ENCODE results near the gene MADCAM1.
"Not testable (repeated sequence)": the region's sequence is repeated elsewhere in the genome, so short reads cannot be mapped to it uniquely, and the experiment has no call there.

The MADCAM1 gene

DNA sequence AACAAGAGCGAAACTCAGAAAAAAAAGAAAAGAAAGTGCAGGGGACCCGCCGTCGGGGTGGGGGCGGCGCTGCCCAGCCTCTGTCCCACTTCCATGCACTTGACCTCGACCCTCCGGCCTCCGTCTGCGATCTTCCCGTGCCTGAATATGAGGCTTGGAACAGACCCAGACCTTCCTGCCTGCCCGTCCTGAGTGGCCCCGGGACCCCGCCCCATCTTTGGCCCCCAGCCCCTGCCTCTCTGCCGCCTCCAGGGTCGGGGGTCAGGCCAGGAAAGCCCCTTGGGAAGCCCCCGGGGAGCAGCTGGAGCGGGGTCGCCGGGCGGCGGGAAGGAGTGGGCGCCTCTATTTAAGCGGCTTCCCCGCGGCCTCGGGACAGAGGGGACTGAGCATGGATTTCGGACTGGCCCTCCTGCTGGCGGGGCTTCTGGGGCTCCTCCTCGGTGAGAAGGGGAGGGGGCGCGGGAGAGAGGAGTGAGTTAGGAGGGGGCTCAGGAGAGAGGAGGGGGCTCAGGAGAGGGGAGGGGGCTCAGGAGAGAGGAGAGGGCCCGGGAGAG lies at the start of gene MADCAM1:
MADCAM1 (plus strand) TSS at position 375 of the 554 bp plus-strand sequence; CDS start at position 389, 14 bp downstream.
- Mint-ChIP-seq H3K4me1 (peaks cover 15% of the 10 kb centered on the region), H3K27ac (no peak within 1 kb of the TSS), H3K4me3 (peak within 1 kb of the TSS; percentile 20), H3K27me3 (ENCODE audit: low read depth, poor library complexity) (peaks cover 62% of the 10 kb centered on the region), H3K9me3 (peaks cover 14% of the 10 kb centered on the region), H3K36me3 (ENCODE audit: low read depth) (peaks cover 6% of the 10 kb centered on the region)
- TF ChIP-seq, protein P1, sequence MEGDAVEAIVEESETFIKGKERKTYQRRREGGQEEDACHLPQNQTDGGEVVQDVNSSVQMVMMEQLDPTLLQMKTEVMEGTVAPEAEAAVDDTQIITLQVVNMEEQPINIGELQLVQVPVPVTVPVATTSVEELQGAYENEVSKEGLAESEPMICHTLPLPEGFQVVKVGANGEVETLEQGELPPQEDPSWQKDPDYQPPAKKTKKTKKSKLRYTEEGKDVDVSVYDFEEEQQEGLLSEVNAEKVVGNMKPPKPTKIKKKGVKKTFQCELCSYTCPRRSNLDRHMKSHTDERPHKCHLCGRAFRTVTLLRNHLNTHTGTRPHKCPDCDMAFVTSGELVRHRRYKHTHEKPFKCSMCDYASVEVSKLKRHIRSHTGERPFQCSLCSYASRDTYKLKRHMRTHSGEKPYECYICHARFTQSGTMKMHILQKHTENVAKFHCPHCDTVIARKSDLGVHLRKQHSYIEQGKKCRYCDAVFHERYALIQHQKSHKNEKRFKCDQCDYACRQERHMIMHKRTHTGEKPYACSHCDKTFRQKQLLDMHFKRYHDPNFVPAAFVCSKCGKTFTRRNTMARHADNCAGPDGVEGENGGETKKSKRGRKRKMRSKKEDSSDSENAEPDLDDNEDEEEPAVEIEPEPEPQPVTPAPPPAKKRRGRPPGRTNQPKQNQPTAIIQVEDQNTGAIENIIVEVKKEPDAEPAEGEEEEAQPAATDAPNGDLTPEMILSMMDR (IDR thresholded peaks at IDR 0.05) = no peak
- no peak for DNase-seq

DNA sequence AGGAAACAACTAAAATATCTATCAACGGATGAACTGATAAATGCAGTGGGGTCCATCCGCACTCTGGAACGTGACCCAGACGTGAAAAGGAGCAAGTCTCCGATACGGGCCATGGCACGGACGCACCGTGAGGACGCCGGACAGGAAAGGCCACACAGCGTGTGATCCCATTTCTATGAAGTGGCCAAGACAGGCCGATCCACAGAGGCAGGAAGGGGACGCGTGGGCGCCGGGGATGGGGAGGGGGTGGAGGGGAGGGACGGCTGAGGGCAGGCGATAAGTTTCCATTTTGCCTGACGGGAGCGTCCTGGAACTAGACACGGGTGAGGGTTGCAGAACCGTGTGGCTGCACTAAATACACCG lies 49.2 kb upstream of the MADCAM1 start:
- H3K4me3 Mint-ChIP-seq = no peak overlapping the region
- no peak for DNase-seq
- peaks cover 36% of the 10 kb centered on the region for H3K36me3 Mint-ChIP-seq (ENCODE audit: low read depth)
- H3K9me3 Mint-ChIP-seq = peaks cover 20% of the 10 kb centered on the region
- TF ChIP-seq, protein P1 (IDR thresholded peaks at IDR 0.05) = no peak
- peak overlapping the region; percentile 66 for H3K27ac Mint-ChIP-seq
- H3K27me3 Mint-ChIP-seq (ENCODE audit: low read depth, poor library complexity) = peaks cover 4% of the 10 kb centered on the region
- H3K4me1 Mint-ChIP-seq = peaks cover 31% of the 10 kb centered on the region

DNA sequence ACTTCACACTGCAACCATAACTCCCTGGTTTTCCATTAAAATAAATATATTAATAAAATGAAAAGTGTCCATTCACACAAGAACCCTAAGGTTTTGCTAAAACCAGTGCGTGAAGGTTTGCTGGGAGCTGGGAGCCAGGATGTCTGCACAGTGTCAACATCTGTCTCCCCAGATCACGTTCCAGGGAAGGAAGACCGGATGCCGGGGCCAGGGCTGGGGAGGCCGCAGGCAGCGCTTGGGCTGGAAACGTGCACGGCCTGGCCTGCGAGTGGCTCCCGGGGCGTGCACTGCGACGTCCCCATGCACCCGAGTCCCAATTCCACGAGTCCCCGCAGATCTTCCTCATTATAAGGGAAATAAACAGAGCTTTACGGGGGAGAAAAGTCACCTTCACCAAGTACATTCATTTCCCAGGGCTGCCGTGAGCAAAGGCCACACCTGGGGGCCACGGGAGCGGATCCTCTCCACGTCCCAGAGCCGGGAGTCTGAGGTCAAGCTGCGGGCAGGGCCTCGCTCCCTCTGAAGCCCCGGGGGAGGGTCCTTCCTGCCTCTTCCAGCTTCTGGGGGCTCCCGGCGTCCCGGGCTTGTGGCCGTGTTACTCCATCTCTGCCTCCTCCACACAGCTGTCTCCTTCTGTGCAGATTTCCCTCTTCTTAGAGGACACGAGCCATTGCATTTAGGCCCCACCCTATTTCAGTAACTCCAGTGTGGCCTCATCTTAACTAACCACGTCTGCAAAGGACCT lies 48.3 kb upstream of the MADCAM1 start:
- peak; percentile 36 for DNase-seq
- peak overlapping the region; percentile 98 for H3K27ac Mint-ChIP-seq
- peaks cover 41% of the 10 kb centered on the region for H3K36me3 Mint-ChIP-seq (ENCODE audit: low read depth)
- peaks cover 24% of the 10 kb centered on the region for H3K9me3 Mint-ChIP-seq
- H3K4me1 Mint-ChIP-seq = peaks cover 31% of the 10 kb centered on the region
- H3K4me3 Mint-ChIP-seq = peak overlapping the region; percentile 36
- TF ChIP-seq, protein P1 (IDR thresholded peaks at IDR 0.05) = no peak
- peaks cover 4% of the 10 kb centered on the region for H3K27me3 Mint-ChIP-seq (ENCODE audit: low read depth, poor library complexity)

DNA sequence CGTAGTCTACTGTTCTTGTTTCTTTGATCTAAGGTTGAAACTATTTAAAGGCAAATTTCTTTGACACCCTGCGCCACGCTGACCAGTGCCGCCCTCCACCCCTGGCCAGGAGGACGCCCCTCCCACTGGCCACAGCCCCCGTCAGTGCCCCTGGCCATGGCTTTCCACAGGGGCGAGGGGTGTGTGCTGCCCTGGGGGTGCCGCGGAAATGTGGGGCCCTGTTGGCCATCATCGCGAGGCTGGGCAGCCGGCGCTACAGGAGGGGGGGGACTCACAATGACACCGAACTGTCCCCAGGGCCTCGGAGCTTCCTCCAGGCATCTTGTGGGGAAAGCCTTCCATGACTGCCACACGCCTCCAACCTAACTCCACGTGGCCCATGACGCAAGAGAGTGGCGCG lies 46.4 kb upstream of the MADCAM1 start:
- peaks cover 31% of the 10 kb centered on the region for H3K4me1 Mint-ChIP-seq
- H3K27ac Mint-ChIP-seq = no peak overlapping the region
- peaks cover 51% of the 10 kb centered on the region for H3K36me3 Mint-ChIP-seq (ENCODE audit: low read depth)
- peaks cover 35% of the 10 kb centered on the region for H3K9me3 Mint-ChIP-seq
- DNase-seq = no peak
- TF ChIP-seq, protein P1 (IDR thresholded peaks at IDR 0.05) = no peak
- peaks cover 4% of the 10 kb centered on the region for H3K27me3 Mint-ChIP-seq (ENCODE audit: low read depth, poor library complexity)
- H3K4me3 Mint-ChIP-seq = no peak overlapping the region

DNA sequence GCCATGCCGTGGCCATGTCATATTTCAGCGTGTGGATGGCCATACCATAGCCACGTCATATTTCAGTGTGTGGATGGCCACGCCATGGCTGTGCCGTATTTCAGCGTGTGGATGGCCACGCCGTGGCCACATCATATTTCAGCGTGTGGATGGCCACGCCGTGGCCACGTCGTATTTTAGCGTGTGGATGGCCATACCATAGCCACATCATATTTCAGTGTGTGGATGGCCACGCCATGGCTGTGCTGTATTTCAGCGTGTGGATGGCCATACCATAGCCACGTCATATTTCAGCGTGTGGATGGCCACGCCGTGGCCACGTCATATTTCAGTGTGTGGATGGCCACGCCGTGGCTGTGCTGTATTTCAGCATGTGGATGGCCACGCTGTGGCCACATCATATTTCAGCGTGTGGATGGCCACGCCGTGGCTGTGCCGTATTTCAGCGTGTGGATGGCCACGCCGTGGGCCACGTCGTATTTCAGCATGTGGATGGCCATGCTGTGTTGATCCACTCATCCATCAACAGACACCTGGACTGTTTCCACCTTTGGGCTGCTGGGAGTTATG lies 45.3 kb upstream of the MADCAM1 start:
- H3K4me3 Mint-ChIP-seq; DNase-seq; H3K27me3 Mint-ChIP-seq (ENCODE audit: low read depth, poor library complexity); H3K27ac Mint-ChIP-seq: not testable (repeated sequence)
- peaks cover 36% of the 10 kb centered on the region for H3K9me3 Mint-ChIP-seq
- peaks cover 28% of the 10 kb centered on the region for H3K4me1 Mint-ChIP-seq
- peaks cover 58% of the 10 kb centered on the region for H3K36me3 Mint-ChIP-seq (ENCODE audit: low read depth)

DNA sequence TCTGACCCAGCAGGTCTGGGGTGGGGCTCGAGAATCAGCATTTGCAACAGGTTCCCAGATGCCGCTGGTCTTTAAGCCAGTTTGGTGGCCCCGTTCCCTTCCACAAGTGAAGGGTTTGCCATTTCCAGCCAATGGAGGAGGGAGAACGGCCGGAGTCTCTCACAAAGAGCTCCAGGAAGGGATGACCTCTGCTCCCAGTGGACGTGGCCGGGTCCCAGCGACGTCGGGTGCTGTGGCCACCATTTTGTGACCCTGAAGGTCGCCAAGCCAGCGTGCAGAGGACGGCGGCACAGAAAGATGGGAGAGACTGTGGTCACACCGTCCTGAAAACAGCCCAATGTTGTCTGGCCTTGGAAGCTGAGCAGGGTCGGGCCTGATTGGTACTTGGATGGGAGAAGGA lies 43.5 kb upstream of the MADCAM1 start:
- peaks cover 10% of the 10 kb centered on the region for H3K27me3 Mint-ChIP-seq (ENCODE audit: low read depth, poor library complexity)
- peaks cover 36% of the 10 kb centered on the region for H3K9me3 Mint-ChIP-seq
- peaks cover 70% of the 10 kb centered on the region for H3K36me3 Mint-ChIP-seq (ENCODE audit: low read depth)
- TF ChIP-seq, protein P1 (IDR thresholded peaks at IDR 0.05) = no peak
- DNase-seq = no peak
- no peak overlapping the region for H3K27ac Mint-ChIP-seq
- peaks cover 14% of the 10 kb centered on the region for H3K4me1 Mint-ChIP-seq
- H3K4me3 Mint-ChIP-seq = no peak overlapping the region
